Measurements from ENCODE around the gene PPP2R5B. TPM values are rescaled to one million over a fixed set of nuclear protein-coding genes. Genes with fewer than 3 reads are reported as not detected.

PPP2R5B gene
- total and polyA plus RNA-seq, 9 of the 15 experiments (the other 6 are each of a cell fraction or from before 2014, with no cell fraction given) = 0.10 to 7.8 (median 3.3) TPM

DNA sequence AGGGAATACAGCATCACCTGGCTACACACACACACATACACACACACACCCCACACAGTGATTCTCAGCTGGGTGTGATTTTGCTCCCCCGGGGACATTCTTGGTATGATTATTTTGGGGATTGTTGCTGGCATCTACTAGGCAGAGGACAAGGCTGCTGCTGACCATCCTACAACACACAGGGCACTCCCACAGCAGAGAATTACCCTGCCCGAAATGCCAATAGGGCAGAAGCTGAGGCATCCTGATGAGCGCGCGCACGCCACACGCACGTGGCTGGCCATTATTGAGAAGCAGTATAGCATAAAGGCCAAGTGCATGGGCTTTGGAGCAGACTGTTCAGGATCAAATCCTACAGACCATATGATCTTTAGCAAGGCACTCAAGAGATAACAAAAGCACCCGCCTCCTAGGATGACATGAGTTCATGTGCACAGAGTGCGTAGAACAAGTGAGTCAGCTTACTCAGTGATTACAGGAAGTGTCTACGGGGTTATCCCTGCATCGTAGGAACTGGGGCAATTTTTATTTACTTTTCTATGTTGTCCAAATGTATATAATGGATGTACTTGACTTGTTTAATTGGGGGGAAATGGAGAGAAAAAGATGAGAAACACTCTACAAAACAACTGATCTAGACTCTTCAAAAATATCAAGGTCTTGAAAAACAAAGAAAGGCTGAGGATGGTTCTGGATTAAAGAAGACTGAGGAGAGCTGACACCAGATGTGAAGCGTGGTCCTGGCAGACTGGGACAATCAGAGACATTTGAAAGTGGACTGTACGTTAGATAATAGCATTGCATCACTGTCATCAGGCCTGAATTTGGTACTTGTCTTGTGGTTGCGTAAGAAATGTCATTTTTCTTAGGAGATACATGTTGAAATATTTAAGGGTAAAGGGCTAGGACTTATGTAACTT lies 38.9 kb upstream of the PPP2R5B start (continued):
- TF ChIP-seq, protein P1, sequence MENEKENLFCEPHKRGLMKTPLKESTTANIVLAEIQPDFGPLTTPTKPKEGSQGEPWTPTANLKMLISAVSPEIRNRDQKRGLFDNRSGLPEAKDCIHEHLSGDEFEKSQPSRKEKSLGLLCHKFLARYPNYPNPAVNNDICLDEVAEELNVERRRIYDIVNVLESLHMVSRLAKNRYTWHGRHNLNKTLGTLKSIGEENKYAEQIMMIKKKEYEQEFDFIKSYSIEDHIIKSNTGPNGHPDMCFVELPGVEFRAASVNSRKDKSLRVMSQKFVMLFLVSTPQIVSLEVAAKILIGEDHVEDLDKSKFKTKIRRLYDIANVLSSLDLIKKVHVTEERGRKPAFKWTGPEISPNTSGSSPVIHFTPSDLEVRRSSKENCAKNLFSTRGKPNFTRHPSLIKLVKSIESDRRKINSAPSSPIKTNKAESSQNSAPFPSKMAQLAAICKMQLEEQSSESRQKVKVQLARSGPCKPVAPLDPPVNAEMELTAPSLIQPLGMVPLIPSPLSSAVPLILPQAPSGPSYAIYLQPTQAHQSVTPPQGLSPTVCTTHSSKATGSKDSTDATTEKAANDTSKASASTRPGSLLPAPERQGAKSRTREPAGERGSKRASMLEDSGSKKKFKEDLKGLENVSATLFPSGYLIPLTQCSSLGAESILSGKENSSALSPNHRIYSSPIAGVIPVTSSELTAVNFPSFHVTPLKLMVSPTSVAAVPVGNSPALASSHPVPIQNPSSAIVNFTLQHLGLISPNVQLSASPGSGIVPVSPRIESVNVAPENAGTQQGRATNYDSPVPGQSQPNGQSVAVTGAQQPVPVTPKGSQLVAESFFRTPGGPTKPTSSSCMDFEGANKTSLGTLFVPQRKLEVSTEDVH (IDR thresholded peaks at IDR 0.05; ENCODE audit: low read depth, partially characterized antibody) = peak; percentile 56
- no peak for TF ChIP-seq ZNF785 (CRISPR knock-in tag; IDR thresholded peaks at IDR 0.05)
- peak; percentile 65 for TF ChIP-seq MAFK (IDR thresholded peaks at IDR 0.05; ENCODE audit: low read length)
- TF ChIP-seq, protein P2, sequence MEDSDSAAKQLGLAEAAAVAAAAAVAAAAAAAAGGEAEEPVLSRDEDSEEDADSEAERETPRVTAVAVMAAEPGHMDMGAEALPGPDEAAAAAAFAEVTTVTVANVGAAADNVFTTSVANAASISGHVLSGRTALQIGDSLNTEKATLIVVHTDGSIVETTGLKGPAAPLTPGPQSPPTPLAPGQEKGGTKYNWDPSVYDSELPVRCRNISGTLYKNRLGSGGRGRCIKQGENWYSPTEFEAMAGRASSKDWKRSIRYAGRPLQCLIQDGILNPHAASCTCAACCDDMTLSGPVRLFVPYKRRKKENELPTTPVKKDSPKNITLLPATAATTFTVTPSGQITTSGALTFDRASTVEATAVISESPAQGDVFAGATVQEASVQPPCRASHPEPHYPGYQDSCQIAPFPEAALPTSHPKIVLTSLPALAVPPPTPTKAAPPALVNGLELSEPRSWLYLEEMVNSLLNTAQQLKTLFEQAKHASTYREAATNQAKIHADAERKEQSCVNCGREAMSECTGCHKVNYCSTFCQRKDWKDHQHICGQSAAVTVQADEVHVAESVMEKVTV (CRISPR knock-in tag; IDR thresholded peaks at IDR 0.05) = 0 out of 2 replicates have a peak, but pooled peaks have one; percentile 14
- TF ChIP-seq, protein P3, sequence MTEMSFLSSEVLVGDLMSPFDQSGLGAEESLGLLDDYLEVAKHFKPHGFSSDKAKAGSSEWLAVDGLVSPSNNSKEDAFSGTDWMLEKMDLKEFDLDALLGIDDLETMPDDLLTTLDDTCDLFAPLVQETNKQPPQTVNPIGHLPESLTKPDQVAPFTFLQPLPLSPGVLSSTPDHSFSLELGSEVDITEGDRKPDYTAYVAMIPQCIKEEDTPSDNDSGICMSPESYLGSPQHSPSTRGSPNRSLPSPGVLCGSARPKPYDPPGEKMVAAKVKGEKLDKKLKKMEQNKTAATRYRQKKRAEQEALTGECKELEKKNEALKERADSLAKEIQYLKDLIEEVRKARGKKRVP (CRISPR knock-in tag; IDR thresholded peaks at IDR 0.05) = 0 out of 2 replicates have a peak, but pooled peaks have one; percentile 42
- peak; percentile 48 for TF ChIP-seq GABPA (tag; conservative IDR thresholded peaks at IDR 0.05; ENCODE audit: low read depth)
